Stimulated activated CD4-positive, alpha-beta T cell treated with anti-CD3 and anti-CD28 coated beads, Interleukin-1b, Interleukin-23, amount 100 ng/mL, for 24 hours (primary cell): ENCODE measurements around the gene LYST.
"Not testable (repeated sequence)": the region's sequence is repeated elsewhere in the genome, so short reads cannot be mapped to it uniquely, and the experiment has no call there.

Experiments used
- DNase-seq, 4 experiments: peaks; one replicate each; pipeline ENCODE4 v3.0.0-alpha.2; 2020; ENCODE audit warnings: low read depth in 4 of 4, low spot score in 1 of 4

The LYST gene, protein sequence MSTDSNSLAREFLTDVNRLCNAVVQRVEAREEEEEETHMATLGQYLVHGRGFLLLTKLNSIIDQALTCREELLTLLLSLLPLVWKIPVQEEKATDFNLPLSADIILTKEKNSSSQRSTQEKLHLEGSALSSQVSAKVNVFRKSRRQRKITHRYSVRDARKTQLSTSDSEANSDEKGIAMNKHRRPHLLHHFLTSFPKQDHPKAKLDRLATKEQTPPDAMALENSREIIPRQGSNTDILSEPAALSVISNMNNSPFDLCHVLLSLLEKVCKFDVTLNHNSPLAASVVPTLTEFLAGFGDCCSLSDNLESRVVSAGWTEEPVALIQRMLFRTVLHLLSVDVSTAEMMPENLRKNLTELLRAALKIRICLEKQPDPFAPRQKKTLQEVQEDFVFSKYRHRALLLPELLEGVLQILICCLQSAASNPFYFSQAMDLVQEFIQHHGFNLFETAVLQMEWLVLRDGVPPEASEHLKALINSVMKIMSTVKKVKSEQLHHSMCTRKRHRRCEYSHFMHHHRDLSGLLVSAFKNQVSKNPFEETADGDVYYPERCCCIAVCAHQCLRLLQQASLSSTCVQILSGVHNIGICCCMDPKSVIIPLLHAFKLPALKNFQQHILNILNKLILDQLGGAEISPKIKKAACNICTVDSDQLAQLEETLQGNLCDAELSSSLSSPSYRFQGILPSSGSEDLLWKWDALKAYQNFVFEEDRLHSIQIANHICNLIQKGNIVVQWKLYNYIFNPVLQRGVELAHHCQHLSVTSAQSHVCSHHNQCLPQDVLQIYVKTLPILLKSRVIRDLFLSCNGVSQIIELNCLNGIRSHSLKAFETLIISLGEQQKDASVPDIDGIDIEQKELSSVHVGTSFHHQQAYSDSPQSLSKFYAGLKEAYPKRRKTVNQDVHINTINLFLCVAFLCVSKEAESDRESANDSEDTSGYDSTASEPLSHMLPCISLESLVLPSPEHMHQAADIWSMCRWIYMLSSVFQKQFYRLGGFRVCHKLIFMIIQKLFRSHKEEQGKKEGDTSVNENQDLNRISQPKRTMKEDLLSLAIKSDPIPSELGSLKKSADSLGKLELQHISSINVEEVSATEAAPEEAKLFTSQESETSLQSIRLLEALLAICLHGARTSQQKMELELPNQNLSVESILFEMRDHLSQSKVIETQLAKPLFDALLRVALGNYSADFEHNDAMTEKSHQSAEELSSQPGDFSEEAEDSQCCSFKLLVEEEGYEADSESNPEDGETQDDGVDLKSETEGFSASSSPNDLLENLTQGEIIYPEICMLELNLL (N-terminal part only)

DNA sequence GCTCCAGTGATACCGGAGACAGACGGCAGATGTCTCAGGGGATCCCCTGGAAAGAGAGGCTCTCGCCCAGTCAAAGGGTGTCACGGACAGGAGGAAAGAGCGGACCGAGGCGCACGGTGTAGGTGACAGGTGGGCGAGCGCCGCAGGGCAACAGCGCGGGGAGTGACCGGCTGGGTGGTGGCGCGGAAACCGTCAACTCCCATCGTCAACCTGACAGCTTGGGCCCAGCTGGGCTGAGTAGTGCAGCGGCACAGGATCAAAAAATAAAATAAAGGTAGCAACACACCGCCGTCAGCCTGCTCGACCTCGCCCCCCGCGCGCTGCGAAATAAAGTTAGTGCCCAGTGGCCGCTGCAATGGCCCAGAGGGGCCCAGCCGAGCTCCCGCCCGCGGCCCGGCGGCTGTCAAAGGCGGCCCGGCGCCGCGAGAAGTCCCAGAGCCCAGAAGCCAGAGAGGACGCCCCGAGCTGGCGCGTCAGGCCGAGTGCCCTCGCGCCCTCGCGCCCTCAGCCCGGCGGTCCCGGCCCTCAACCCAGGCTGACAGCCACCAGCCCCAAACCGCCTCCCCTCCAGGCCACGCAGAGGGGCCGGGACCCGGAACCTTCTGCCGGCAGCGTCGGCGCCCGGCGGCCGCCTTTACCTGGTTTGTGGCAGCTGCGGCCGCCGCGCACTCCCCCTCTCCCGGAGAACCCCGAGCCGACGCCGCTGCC is at the start of gene LYST:
LYST (minus strand) TSS at position 702 of the 708 bp plus-strand sequence. CDS start 36,489 bp downstream, outside the sequence.
- DNase-seq: no peak

DNA sequence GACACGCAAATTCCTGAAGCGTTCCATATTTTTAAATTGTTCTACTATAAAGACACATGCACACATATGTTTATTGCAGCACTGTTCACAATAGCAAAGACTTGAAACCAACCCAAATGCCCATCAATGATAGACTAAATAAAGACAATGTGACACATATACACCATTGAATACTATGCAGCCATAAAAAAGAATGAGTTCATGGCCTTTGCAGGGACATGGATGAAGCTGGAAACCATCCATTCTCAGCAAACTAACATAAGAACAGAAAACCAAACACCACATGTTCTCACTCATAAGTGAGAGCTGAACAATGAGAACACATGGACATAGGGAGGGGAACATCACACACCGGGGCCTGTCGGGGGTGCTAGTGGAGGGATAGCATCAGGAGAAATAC is 48.8 kb upstream of the LYST start:
- DNase-seq: not testable (repeated sequence)

DNA sequence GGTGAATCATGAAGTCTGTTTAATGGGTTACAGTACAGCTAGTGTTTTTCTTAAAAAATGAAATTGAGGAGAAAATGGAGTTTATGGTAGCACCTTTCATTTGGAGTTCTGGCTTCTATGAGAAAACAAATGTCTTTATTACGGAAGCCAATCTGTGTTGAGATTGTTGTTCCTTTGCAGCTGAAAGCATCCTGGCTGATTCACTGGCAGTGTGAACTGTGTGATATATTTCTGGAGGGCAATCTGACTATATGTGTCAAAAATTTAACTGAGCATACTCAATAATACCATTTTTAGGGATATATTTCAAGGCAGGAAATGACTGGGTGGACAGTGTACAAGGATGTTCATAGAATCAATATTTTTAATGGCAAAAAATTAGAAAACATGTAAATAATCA is 46.6 kb upstream of the LYST start:
- DNase-seq: no peak

DNA sequence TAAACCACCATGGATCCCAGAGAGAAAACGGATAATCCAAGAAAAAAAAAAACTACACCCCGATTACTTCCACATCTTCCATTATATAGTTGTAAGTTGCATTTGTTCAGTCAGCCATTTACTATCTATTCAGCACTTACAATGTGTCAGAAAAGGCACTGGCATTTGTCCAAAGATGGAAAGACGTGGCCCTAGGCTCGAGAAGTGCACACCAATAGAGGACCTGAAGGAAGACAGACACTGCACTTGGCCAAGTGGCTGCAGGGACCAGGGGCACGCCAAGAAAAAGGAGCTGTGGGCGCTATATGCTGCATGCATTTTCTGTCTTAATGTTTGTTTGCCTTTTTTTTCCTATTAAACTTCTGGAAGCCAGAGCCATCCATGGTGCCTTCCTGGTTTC is 45.2 kb upstream of the LYST start:
- DNase-seq: no peak

DNA sequence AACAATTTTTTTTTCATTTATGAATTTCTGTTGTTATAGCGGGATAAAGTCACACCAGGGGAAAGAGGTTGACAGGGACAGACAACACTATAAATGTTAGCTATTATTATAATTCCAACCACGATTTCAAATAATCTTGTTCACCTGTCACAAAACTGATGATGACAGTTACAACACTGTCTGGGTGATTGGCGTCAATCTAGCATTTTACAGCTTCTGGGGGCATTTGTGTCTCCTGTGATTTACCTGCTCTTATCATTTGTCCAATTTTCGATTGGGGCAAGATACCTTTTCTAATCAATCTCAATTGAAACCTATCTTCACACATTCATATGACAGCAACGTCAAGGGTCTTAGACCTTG is 44.6 kb upstream of the LYST start:
- no peak for DNase-seq

DNA sequence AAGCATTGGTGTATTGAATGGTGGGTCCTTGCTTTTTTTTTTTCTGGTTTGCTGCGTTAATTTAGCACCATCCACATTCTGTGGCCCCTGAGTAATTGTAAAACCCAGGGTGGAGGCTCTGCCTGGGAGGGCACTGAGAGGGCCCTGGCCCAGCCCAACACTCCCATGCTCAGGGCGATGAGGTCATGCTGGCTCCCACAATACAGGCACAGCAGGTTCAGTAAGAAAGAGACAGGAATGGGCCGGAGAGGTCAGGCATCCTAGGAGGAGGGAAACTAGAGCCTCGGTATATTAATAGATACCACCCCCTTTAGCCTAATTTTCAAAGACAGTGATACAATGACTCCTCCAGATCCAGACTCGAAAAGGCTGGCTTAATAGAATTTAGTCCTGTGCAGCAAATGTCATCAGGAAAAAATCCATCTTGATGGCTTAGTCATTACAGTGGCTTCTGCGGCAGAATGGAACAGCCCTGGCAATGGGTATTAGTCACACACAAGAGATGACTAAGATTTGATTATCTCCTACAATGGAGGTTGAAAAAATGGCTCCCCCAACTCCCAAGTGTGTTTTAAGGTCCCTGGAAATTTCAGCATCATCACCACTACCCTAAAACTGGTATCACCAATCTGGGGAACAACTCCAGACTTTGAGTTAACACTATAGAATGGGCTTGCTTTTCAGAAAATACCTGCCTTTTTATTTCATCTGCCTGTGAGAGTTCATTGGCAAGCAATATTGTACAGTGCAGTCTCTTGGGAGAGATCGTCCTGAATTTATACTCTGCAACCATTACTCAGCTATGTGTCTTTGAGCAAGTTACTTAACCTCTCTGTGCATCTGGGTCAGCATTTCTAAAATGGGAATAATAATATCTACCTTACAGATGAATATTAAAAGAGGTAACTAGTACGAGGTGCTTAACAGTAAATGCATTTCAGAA is 43.9 kb upstream of the LYST start:
- peak in 1 of 4 experiments; percentile 25 for DNase-seq

DNA sequence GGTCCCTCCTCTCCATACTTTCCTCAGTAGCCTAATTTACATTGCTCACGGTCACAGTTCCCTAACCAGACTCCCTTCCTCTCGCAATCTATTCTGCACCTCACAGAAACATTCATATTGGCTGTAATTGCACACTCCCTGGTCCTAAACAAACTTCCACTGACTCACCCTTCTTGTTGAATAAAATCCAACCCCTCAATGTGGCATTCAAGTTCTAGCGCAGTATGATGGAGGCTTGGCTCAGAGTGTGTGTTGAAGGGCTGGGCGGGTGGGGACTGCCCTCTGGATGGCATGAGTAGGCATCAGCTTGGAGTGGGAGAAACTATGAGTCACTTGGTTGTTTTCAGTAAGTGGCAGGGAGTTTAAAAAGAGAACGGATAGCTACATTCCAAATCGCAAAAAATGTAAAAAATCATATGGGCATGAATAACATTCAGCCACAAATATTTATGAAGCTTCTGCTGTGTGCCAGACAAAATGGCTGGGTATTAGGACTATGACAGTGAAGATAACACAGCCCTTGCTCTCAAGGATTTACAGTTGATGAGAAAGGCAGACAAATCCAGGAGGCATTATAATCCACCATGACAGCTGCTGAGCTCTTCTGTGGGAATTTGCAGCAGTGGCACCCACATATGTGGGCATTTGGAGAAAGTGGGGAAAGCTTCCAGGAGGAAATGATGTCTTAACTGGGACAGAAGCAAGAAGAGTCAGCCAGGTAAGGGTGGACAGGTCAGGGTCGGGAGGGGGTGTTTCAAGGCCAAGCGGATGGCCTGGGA is 42.2 kb upstream of the LYST start:
- DNase-seq: no peak

DNA sequence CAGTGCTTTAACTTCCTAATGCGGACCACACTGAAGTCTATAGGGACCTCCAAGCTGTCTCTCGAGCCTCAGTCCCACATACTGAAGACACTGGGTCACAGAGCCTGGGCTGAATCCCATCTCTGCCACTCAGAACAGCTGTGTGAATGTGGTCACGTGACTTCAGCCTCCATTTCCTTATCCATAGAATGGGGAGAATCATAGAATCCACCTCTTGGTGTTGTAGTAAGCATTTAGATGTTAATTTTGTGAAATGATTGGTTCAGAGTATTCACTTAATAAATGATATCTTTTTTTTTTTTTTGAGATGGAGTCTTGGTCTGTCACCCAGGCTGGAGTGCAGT is 41.2 kb upstream of the LYST start:
- DNase-seq: no peak

DNA sequence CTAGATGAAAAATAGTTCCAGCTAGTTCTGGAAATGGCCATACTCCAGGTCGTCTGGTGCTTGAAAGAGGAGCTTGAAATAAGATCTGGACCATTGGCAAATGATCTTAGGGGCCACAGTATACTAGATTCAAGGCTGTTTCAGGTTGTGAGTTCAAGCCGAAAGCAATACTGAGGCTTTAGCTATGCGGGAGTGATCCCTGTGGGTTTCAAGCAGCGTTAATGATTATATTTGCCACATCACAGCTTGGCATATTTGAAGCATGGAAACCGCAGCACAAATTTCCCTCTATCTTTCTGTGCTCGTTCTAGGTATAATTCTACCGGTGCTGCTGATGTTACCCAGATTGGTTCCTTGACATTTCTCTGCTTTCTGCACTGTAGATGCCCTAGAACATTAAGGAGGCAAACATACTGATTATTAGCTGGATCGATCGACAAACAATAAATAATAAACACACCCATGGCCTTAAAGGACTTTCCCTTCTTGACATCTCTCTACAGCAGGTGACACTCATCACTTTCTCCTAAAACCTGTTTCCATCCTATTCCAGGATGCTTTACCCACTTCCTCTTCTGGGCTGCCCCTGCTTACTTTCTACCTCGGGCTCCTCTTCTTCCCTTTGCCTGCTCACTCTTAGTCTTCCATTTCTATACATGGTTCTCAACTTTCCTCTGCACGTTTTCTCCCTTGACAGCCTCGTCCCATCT is 40.6 kb upstream of the LYST start:
- DNase-seq: no peak

DNA sequence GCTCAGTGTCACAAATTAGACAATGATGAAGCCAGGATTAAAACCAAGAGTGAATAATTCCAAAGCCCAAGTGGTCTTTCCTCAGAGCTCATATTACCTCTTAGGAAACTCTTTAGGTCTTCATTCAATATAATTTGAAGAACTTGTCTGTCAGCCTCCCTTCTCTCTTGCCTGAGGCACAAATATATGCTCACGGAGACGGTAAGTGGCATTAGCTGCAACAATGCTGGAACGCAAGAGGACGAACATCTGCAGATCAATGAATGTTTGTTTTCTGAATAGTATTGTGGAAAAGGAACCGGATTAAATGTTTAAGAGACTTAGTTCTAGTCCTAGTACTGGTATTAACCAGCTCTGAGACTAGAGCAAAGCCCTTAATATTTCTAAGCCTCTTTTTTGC is 39.7 kb upstream of the LYST start:
- no peak for DNase-seq

DNA sequence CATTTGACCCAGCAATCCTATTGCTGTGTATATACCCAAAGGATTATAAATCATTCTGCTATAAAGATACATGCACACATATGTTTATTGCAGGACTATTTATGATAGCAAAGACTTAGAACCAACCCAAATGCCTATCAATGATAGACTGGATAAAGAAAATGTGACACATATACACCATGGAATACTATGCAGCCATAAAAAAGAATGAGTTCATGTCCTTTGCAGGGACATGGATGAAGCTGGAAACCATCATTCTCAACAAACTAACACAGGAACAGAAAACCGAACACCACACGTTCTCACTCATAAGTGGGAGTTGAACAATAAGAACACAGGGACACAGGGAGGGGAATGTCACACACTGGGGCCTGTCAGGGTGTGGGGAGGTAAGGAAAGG is 37.1 kb upstream of the LYST start:
- not testable (repeated sequence) for DNase-seq

DNA sequence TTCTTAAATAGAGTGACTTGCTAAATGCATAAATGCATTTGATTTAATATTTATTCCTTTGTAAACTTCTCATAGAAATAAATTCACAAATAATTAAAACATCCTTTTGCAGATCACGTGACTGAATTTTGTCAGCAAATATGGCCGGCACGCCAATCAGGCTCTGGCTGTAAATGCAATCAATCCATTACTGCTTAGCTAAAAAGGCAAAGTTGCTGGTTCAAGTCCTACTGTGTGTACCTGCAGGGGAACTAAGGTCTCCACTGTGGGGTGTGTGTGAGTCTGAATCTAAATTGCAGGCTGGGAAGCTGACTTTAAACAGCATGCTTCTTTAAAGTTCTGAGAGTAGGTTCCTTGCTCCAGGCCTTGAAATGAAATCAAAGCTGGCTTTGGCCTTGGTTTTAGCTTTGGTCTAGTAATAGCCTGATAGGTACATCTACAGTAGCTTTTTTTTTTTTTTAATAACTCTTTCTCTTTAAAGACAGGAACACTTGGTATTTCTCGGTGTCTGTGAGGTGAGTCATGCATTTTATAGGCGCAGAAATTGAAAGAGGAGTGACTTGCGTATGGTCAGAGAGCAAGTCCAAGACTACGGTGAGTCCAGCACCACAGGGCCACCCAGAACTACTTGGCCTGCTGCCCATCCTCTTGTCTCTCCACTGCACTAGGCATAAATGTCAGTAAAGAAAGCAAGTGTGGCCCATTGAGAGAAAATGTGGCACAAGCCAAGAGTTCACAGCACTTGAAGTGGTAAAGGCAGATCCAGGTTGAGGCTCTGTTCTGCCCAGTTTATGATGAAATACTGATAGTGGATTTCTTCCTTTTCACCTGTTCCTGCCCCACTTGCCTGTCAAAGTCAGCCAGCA is 36.2 kb upstream of the LYST start:
- DNase-seq: no peak

DNA sequence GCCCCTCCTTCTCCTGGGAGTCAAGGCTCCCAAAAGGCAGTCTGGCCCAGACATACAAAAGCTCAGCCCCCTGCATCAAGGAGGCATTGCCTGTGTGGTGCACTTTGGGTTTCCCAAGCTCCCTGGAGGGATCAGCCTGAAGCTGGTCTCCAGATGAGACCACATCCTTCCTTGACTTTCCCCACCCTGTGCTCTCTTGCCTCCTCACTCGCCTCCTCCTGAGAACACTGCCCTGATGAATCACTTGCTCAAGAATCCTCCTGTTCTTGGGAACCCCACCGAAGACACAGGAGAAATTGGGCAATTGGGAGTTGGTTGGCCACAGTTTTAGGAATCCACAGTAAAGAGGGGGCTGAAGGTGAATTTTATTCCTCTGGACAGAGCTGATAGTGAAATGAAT is 34.8 kb upstream of the LYST start:
- no peak for DNase-seq

DNA sequence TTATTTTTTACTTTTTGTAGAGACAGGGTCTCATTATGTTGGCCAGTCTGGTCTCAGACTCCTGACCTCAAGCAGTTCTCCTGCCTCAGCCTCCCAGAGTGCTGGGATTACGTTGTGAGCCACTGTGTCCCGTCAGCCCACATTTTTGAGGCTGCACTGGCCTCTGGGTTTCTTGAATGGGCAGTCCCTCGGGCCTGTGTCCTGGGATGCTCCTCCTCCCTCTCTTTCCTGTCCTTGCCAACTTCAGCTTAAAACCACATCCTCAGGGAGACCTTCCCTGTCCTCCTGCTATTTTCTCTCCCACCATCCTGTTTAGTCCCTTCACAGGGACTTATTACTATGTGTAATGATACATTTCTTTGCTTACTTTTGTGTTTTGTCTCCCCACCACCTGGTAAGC is 31.4 kb upstream of the LYST start:
- DNase-seq: no peak

DNA sequence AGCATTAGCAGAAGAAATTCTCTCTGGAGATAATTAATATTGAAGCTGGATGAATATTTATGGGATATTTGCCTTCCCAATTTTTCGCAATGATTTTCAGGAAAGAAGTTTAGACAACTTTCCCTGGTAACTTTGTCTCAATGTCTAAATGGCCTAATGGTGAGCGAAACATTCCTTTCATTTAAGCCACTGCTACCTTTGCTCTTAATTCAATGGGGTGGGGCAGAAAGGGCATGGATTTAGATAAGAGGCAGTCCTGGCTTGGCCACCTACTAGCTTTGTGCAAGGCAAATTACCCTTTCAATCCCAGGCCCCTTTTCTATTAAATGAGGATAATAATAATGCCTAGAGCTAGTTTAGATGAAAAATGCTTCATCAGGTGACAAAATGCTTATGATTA is 27.1 kb upstream of the LYST start:
- DNase-seq: no peak

DNA sequence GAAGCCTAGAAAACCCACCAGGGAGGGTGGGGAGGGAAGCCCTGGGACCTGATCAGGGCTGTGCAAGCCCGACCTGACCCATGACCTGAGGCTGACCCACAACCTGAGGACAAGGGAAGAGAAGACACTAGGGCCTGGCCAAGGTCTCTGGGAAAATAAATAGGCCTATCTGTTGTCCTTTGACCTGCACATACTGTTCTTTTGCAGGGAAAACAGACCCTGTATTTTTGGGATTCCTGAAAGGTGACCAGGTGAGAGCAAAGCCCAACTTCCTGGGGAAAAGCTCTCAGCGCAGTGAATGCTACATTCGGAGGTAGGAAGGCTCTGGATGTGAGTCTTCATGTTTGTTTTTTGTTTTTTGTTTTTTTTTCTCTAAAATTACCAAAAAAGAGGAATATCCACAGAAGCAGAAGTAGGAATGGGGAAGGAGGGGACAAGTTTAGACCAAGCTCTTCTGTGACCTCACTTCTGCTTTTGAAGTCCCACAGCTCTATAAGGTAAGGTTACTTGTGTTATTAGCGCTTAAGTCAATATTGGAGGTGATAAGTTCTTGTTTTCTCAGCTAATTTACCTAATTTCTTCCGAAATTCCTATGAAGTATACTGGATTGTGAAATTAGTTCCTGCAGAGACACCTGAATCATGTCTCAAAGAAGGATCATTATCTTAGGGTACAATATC is 26.2 kb upstream of the LYST start:
- no peak for DNase-seq

DNA sequence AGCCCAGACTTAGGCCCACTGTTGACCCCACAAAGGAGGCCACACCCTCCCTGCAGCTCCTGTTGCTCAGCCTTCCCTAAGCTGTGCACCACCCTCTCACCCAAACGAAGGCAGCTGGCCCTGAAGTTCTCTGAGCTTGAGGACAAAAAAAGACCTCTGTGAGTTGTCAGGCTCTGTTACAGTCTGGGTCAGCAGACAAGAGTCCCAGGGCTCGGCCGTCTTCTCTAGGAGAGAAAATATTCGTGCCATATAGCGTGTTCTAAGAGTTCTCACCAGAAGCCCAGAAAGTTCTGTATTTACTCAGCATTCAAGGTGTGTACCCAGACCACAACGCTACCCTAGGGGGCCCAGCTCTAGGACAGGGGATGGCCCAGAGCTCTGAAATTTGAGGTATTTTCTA is 25.5 kb upstream of the LYST start:
- DNase-seq: no peak
